ENCODE data around the gene FSIP2.

Gene FSIP2, protein sequence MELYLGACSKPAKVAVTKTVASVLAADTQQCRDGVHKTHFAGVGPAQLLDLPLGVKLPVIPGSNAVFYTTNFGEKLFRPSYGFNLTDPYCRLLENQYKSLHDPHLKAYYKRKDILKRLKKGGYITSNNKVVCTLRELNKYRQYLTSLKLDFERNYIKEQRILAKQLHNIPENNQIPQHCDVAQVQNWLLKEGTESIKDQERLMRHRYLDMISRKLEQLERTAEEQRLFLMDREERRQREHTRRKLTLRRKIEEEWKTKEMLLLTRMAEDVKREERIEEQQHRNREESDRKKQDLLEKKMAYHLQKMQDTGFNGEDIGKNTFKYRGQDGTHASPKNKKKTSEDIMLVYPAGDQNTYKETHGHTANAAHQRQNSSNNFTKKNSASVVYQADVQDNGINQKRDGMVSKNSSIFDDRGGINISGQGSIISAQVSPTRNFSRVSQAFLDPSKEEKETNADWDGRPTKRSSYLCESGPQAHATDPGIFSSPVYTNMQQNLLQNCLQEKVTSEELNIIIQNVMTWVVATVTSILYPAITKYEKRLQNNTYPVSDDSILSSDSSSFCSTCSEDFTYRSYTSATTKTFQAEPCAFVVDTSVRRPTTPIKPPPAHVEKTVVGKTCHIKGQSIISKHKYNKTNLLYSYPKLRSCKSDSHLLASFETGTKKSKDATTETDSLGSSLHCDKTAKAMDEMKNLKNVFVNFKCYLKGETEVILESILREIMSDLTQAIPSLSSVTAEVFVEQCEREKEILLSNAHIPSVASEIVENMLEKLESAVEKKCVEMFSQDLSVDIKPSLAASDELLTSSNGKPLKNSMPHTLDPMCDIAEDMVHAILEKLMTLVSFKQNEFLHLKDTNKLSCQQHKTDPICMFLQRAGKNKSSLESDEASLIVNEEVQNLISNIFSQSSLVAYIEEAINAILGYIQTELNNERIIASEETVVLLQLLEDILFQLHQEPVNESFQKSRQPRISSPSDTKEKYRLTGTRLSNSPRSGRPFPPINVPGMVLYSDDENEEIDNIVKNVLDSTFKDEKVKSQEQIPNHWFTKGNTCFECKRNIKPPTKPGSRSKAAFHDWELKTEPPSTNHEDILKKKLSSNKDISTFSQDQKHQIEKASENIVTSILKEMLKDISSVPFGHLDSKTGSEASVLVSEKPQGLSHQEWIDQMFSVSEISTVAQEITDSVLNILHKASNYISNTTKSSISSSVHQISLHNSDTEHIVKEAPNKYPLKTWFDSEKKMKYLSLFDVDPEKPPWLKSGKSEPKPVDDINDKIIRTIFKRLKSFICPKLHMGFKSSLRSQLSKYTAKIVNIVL (N-terminal part only)

DNA sequence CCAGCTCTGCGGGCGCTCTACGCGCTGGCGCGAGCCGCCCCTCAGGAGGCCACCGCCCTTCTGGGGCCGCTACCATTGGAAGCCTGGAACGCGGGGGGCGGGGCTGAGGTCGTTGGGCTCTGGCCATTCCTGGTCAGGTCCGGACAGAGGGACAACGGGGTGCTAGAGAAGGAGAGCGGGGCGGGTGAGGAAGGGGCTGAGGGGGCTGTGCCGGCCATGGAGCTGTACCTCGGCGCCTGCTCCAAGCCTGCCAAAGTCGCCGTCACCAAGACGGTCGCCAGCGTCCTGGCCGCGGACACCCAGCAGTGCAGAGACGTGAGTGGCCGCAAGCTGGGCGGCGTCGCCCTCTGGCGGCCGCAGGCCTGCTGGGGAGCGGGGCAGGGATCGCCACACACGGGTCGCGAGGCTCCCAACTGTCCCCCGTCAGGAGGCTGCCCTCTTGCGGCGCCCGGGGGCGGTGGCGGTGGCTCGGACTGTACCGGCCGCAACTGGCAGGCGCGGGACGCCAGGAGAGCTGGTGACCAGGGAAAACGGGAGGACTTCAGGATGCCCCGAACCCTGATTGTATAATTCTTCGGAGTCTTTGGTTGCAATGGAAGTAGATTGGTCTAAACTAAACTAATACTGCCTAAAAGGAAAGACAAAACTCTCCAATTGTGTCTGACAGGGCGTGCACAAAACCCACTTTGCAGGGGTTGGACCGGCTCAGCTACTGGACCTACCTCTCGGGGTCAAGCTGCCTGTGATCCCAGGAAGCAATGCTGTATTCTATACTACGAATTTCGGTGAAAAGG lies at the start of gene FSIP2:
Gene FSIP2, plus strand, starts transcription at position 126 of the 794 bp plus-strand sequence. Its CDS starts 91 bp downstream, at position 217.
- peak; percentile 88 for DNase-seq (ENCODE audit: low spot score)
- TF ChIP-seq, protein P1, sequence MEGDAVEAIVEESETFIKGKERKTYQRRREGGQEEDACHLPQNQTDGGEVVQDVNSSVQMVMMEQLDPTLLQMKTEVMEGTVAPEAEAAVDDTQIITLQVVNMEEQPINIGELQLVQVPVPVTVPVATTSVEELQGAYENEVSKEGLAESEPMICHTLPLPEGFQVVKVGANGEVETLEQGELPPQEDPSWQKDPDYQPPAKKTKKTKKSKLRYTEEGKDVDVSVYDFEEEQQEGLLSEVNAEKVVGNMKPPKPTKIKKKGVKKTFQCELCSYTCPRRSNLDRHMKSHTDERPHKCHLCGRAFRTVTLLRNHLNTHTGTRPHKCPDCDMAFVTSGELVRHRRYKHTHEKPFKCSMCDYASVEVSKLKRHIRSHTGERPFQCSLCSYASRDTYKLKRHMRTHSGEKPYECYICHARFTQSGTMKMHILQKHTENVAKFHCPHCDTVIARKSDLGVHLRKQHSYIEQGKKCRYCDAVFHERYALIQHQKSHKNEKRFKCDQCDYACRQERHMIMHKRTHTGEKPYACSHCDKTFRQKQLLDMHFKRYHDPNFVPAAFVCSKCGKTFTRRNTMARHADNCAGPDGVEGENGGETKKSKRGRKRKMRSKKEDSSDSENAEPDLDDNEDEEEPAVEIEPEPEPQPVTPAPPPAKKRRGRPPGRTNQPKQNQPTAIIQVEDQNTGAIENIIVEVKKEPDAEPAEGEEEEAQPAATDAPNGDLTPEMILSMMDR (IDR thresholded peaks at IDR 0.05; ENCODE audit: borderline replicate concordance, control extremely low read depth, extremely low read depth, insufficient read depth, missing control alignments): peak; percentile 95
- in situ Hi-C loops (cut with MboI; ENCODE audit: low sequenced_read_pairs, unreplicated experiment): no loop called here

DNA sequence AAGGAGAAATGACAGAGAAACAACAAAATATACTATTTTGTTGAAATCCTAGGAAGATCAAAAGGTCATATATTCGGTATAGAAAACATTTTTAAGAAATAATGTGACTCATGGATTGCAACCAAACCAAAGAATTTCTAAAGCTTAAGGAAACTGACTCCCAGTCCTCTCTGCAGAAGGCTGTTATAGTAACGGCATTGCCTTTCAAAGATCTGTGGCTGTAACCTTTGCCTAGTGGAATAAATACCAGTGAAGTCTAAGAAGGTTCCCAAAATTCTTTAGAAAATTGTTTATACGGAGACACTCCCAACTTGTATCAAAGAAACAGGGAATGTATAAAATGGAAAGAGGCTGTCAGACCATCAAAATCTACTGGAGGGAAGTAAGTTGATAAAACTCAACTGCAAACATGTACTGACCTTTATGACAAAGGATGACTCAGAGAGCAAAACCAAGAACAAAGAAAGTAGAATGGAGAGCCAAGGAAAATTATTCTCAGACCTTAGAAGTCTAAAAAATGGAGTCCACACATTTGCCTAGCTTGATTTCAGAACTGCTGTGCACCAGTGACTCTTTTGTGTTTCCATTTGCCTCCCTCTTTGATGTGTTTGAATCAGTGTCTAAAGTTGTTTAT lies 48.6 kb upstream of the FSIP2 start:
- TF ChIP-seq, protein P1 (IDR thresholded peaks at IDR 0.05; ENCODE audit: borderline replicate concordance, control extremely low read depth, extremely low read depth, insufficient read depth, missing control alignments): no peak
- DNase-seq (ENCODE audit: low spot score): no peak
- in situ Hi-C loops (cut with MboI; ENCODE audit: low sequenced_read_pairs, unreplicated experiment): no loop called here

DNA sequence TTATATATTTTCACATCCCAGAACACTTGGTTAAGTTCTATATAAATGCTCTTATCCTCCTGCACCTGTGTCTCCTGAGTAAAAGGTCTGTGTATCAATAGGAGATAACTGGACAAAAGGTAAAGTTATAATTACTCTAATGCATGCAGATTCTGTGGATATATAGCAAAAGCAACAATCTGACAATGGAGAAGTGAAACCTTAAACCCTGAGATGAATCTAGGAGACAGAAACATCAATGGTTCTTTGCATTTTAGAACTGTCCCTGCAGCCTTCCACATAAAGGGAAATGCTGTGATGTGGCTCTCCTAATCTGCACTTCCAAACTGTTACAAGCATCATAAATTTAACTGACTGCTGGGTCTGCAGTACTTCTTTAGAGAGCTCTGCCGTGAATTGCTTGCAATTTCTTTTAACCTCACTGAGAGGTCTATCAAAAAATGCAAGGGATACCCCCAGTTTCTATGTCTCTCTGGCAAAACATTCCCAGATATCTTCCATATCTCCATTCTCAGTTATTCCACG lies 42.8 kb upstream of the FSIP2 start:
- in situ Hi-C loops (cut with MboI; ENCODE audit: low sequenced_read_pairs, unreplicated experiment): no loop called here
- TF ChIP-seq, protein P1 (IDR thresholded peaks at IDR 0.05; ENCODE audit: borderline replicate concordance, control extremely low read depth, extremely low read depth, insufficient read depth, missing control alignments): no peak
- no peak for DNase-seq (ENCODE audit: low spot score)

DNA sequence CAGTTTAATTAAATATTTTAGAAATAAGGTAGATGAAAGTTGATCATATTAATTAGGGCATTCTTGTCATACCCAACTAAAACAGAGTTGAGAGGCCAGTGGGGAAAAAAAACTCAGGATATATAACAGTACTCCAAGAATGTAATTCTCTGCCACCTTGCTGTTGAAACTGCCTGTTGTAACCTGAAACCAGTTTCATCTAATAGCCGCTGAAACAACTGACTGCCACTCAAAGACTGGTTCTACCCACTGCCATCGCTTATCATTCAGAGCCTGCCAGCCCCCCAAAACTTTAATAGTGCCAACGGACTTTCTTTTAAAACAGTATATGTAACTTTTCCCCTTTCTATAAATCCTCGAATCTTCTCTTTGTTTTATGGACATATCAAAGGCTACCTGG lies 37.7 kb upstream of the FSIP2 start:
- in situ Hi-C loops (cut with MboI; ENCODE audit: low sequenced_read_pairs, unreplicated experiment): no loop called here
- DNase-seq (ENCODE audit: low spot score): no peak
- TF ChIP-seq, protein P1 (IDR thresholded peaks at IDR 0.05; ENCODE audit: borderline replicate concordance, control extremely low read depth, extremely low read depth, insufficient read depth, missing control alignments): no peak

DNA sequence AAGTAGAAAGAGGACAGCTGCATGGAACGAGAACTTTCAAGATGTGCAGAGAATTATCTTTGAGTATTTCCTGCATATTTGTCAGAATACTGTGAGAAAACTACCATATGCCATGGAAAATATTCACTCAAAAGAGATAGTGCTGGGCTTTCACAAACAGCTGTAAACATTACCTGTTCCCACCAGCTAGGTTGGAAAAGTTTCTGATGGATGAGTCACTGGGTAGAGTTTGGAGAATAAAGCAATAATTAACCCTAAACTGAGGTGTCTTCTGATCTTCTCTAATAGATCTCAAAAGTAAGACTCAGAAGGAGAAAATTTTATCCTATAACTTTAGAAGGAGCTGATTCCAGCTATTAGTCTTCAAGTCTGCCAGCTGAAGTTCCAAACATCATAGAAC lies 3.9 kb upstream of the FSIP2 start:
- TF ChIP-seq, protein P1 (IDR thresholded peaks at IDR 0.05; ENCODE audit: borderline replicate concordance, control extremely low read depth, extremely low read depth, insufficient read depth, missing control alignments): no peak
- in situ Hi-C loops (cut with MboI; ENCODE audit: low sequenced_read_pairs, unreplicated experiment): no loop called here
- no peak for DNase-seq (ENCODE audit: low spot score)

Data from GM13976 (cell line).